Measurements from ENCODE around the gene LITAF. TPM values are rescaled to one million over a fixed set of nuclear protein-coding genes. Genes with fewer than 3 reads are reported as not detected.

LITAF gene
- total and polyA plus RNA-seq, 7 donors = 5.0 to 60.2 (median 20.7) TPM

GRCh38 chr16:11511801-11512200, 74.9 kb downstream of the LITAF start:
- no peaks in the 10 kb centered on the region for H3K27me3 ChIP-seq (ENCODE audit: insufficient read depth in 3 of 3, low read length in 2 of 3)
- no peaks in the 10 kb centered on the region for H3K4me1 ChIP-seq
- WGBS, 3 donors = 91 to 93% (median 92%) methylated on average over 6 of the region's 6 CpGs
- no peak overlapping the region for H3K27ac ChIP-seq
- DNase-seq (peak in 1 of 2 donors; percentile 21), ATAC-seq (no peak)
- intact Hi-C loops (cut with DNase I) = no loop called here
- no peak overlapping the region for H3K4me3 ChIP-seq
- TF ChIP-seq CTCF (IDR thresholded peaks at IDR 0.05) = no peak
- H3K9me3 ChIP-seq = no peaks in the 10 kb centered on the region
- no peaks in the 10 kb centered on the region for H3K36me3 ChIP-seq (ENCODE audit: insufficient read depth in 1 of 2, low read depth in 1 of 2)

GRCh38 chr16:11511328-11511727, 75.4 kb downstream of the LITAF start:
- Histone ChIP-seq H3K27ac (peak overlapping the region; percentile 64), H3K27me3 (ENCODE audit: insufficient read depth in 3 of 3, low read length in 2 of 3) (no peaks in the 10 kb centered on the region), H3K36me3 (ENCODE audit: insufficient read depth in 1 of 2, low read depth in 1 of 2) (no peaks in the 10 kb centered on the region), H3K9me3 (no peaks in the 10 kb centered on the region), H3K4me3 (no peak overlapping the region), H3K4me1 (no peaks in the 10 kb centered on the region)
- intact Hi-C loops (cut with DNase I) = no loop called here
- ATAC-seq = no peak
- DNase-seq = no peak
- TF ChIP-seq CTCF (IDR thresholded peaks at IDR 0.05) = no peak
- 89 to 90% (median 89%) methylated on average over 2 of the region's 2 CpGs for WGBS, 3 donors

- peak in 3 of 4 donors; percentile 39 to 90 (median 70) for ATAC-seq
- no peak overlapping the region for H3K4me3 ChIP-seq
- peak in 1 of 2 donors; percentile 30 for DNase-seq
- H3K9me3 ChIP-seq = no peaks in the 10 kb centered on the region
- no peaks in the 10 kb centered on the region for H3K4me1 ChIP-seq
- WGBS, 3 donors = 49 to 62% (median 51%) methylated on average over 11 to 12 of the region's 12 CpGs
- intact Hi-C loops (cut with DNase I) = no loop called here
- no peaks in the 10 kb centered on the region for H3K27me3 ChIP-seq (ENCODE audit: insufficient read depth in 3 of 3, low read length in 2 of 3)
- peak overlapping the region; percentile 64 for H3K27ac ChIP-seq
- no peaks in the 10 kb centered on the region for H3K36me3 ChIP-seq (ENCODE audit: insufficient read depth in 1 of 2, low read depth in 1 of 2)
- no peak for TF ChIP-seq CTCF (IDR thresholded peaks at IDR 0.05)
These were observed 76.3 kb downstream of the LITAF start for GRCh38 chr16:11510178-11510973.

GRCh38 chr16:11507991-11508390, 78.7 kb downstream of the LITAF start:
- Histone ChIP-seq H3K27me3 (ENCODE audit: insufficient read depth in 3 of 3, low read length in 2 of 3) (no peaks in the 10 kb centered on the region), H3K36me3 (ENCODE audit: insufficient read depth in 1 of 2, low read depth in 1 of 2) (no peaks in the 10 kb centered on the region), H3K27ac (no peak overlapping the region), H3K9me3 (no peaks in the 10 kb centered on the region), H3K4me1 (no peaks in the 10 kb centered on the region), H3K4me3 (no peak overlapping the region)
- no peak for TF ChIP-seq CTCF (IDR thresholded peaks at IDR 0.05)
- DNase-seq (no peak), ATAC-seq (no peak)
- intact Hi-C loops (cut with DNase I) = no loop called here
- WGBS, 3 donors = 84 to 90% (median 89%) methylated on average over 3 of the region's 3 CpGs

All from psoas muscle (tissue), 8 donors.